Measurements from ENCODE around the gene PAX6.

The PAX6 gene

DNA sequence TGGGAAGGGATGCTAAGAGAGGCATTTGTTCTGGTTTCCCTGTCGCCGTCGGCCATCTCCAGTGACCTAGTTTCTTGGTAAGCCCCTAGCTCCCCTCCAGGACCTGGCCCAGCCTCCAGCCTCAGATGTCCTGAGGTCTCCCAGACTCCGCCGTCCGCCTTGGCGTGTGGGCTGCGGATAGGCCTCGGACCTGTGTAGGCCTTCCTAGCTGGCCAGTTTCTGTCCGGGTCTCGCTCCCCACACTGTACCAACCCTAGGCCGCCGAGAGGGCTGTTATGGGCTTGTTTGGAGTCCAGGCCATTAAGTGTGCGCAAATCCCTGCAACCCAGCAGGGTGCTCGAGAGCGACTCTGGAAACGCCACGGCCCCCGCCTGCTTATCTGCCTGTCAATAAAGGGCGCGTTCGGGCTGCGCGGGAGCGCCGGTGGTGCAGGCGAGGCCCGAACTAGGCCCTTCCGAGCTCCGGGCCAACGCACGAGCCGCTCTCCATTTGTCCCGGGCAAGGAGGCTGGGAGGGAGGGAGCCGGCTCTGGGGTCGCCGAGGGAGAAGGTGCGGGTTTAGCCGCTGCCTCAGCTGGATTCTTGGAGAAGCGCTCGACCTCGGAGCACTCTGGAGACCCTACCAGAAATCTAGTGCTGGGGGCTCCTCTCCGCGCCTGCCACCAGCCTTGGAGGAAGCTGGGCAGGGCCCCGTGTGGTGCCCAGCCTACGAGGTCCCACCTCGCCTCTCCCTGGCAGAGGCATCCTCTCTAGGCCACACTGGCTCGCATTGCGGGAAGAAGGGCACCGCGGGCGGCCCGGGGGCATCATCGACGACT lies 8.7 kb upstream of the PAX6 start:
- DNase-seq (ENCODE audit: low read depth) = no peak
- TF ChIP-seq, protein P1, sequence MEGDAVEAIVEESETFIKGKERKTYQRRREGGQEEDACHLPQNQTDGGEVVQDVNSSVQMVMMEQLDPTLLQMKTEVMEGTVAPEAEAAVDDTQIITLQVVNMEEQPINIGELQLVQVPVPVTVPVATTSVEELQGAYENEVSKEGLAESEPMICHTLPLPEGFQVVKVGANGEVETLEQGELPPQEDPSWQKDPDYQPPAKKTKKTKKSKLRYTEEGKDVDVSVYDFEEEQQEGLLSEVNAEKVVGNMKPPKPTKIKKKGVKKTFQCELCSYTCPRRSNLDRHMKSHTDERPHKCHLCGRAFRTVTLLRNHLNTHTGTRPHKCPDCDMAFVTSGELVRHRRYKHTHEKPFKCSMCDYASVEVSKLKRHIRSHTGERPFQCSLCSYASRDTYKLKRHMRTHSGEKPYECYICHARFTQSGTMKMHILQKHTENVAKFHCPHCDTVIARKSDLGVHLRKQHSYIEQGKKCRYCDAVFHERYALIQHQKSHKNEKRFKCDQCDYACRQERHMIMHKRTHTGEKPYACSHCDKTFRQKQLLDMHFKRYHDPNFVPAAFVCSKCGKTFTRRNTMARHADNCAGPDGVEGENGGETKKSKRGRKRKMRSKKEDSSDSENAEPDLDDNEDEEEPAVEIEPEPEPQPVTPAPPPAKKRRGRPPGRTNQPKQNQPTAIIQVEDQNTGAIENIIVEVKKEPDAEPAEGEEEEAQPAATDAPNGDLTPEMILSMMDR (IDR thresholded peaks at IDR 0.05; ENCODE audit: control insufficient read depth, insufficient read depth, low read depth, low read length, missing control alignments) = no peak
- H3K4me3 ChIP-seq (ENCODE audit: control insufficient read depth, low read depth, low read length) = no peak overlapping the region

DNA sequence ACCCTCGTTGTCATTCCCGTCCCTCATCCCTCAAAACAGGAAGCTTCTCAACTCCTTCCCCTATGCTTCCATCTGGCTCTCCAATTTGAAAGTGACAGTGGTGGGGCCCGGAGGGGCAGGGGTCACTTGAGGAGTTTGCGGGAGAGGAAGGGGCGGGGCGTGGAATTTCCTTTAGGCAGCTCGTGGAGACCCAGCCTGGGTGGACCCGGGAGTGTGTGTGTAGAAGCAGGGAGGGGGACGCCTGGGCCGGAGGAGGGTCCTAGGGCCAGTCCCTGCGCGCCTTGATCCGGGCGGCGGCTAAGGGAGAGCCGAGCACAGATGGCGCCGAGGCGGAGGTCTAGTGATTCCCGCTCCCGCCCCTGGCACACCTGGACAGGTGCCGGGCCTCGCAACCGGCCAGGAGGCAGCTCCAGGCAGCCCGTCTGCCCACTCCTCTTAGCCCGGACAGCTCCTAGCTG lies 7.8 kb upstream of the PAX6 start:
- TF ChIP-seq, protein P1 (IDR thresholded peaks at IDR 0.05; ENCODE audit: control insufficient read depth, insufficient read depth, low read depth, low read length, missing control alignments) = no peak
- no peak overlapping the region for H3K4me3 ChIP-seq (ENCODE audit: control insufficient read depth, low read depth, low read length)
- no peak for DNase-seq (ENCODE audit: low read depth)

DNA sequence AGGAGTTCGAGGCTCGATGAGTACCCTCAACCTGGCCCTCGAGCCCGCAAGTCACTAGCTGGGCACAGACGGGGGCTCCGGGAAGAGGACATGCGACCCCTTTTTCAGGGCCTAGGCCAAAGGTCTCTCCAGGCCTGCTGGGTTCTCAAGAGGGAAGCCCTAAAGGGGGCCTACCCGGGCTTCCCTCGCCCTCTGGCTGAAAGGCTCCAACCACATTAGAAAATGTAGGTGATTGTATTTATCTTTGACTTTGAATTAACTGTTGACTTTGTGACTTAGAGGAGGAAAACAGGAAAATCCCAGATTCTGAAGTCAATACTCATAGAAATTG lies 7.3 kb upstream of the PAX6 start:
- TF ChIP-seq, protein P1 (IDR thresholded peaks at IDR 0.05; ENCODE audit: control insufficient read depth, insufficient read depth, low read depth, low read length, missing control alignments) = no peak
- no peak for DNase-seq (ENCODE audit: low read depth)
- no peak overlapping the region for H3K4me3 ChIP-seq (ENCODE audit: control insufficient read depth, low read depth, low read length)

DNA sequence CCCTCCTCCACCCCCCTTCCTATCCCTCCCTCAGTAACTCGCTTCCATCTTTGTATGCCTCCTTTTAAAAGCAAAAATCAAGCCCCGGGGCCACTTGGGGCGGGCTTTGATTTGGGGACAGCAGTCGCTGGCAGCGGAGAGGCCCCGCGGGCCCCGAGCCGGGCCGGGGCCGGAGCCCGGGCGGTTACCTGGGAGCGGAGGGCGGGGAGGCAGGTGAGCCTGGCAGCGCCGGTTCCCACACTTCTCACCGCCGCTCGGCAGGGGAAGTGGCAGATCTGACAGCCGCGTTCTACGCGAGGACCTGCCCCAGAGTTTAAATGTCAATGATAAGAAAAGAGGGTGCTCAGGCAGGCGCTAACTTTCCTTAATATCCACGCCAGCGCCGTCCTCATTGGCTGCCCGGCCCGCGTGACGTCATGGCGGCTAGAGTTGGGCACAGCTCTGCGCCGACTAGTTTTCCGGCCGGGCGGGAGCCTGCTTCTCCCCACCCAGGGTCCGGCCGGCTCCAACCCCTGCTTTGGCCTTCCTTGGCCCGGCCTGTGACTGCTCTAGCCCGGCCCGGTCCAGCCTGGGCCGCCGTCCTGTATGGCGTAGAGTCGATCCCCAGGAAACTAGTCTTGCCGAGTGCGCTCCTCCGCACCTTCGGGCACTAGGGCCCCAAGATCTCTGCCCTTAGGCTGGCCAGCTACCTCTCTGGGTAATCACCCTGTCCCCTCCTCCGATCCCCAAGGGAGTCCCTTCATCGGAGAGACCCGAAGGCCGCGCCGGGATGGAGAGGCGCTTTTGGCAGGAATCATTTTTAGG lies 6.7 kb upstream of the PAX6 start:
- no peak overlapping the region for H3K4me3 ChIP-seq (ENCODE audit: control insufficient read depth, low read depth, low read length)
- no peak for DNase-seq (ENCODE audit: low read depth)
- TF ChIP-seq, protein P1 (IDR thresholded peaks at IDR 0.05; ENCODE audit: control insufficient read depth, insufficient read depth, low read depth, low read length, missing control alignments) = no peak

DNA sequence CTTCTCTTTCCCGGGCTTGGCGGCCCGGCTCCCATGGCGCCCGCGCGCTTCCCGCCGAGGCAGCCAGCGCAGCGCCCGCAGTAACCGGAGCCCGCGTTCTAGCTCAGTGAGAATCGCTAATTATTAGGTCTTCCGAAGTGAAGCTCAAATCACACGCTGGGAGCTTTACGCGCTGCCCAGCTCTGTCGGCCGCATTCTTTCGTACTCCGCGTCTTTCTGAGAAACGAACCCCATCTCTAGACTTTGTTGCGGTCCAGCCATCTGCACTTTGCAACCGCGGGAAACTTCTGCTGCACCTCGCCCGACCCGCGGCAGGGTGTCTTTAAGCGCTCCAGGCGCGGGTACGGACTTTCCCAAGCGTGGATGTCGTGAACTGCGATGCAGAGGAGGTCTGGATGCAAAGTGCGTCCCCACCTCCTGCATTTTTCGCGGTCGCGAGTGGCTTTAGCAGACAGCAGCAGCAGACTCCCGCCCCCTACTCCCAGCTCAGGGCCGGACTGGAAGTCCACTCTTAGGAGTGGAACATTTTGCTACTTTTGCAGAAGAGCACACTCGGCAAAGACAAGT lies 6.0 kb upstream of the PAX6 start:
- no peak overlapping the region for H3K4me3 ChIP-seq (ENCODE audit: control insufficient read depth, low read depth, low read length)
- TF ChIP-seq, protein P1 (IDR thresholded peaks at IDR 0.05; ENCODE audit: control insufficient read depth, insufficient read depth, low read depth, low read length, missing control alignments) = no peak
- no peak for DNase-seq (ENCODE audit: low read depth)

DNA sequence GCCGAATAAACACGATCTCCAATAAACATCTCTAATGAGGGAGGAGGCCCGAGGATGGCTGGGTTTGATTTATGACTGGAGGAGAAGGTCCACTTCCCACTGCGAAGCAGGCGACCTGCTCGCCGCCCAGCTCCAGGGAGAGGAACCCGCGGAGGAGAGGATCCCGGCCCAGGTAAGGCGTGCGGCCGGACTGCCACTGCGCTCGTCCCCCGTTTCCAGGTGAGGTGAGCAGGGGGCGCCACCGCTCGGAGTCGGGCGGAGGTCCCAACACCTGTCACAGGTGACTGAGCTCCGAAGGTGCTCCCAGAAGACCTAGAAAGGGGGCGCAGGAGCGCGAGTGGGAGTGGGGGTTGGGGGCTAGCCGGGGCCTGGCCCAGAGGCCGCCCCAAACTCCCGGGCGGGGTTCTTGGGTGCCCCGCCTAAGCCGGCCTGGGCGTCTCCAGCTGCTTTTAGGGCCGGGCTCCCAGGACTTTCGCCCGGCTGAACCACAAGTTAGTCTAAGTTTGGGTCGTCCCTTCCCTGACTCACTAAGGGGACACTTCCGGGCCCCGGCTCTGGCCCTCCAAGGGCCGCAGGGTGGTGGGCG lies 5.4 kb upstream of the PAX6 start:
- TF ChIP-seq, protein P1 (IDR thresholded peaks at IDR 0.05; ENCODE audit: control insufficient read depth, insufficient read depth, low read depth, low read length, missing control alignments) = no peak
- DNase-seq (ENCODE audit: low read depth) = no peak
- no peak overlapping the region for H3K4me3 ChIP-seq (ENCODE audit: control insufficient read depth, low read depth, low read length)
